ENCODE results near the gene MEX3B. TPM values are rescaled to one million over a fixed set of nuclear protein-coding genes. Genes with fewer than 3 reads are reported as not detected.
A peak's percentile ranks its signal among the peaks of the same experiment; 100 is the strongest.

MEX3B gene
- total and polyA plus RNA-seq, 9 of the 15 experiments (the other 6 are each of a cell fraction or from before 2014, with no cell fraction given), result 0.94 to 12.8 (median 3.6) TPM

- peak; percentile 15; the same call in 1 of the 2 replicates for TF ChIP-seq TFAP4 (CRISPR knock-in tag; IDR thresholded peaks at IDR 0.05; ENCODE audit: borderline replicate concordance)
- TF ChIP-seq HSF4 (CRISPR knock-in tag; IDR thresholded peaks at IDR 0.05; ENCODE audit: borderline replicate concordance), result no peak
- no peak for TF ChIP-seq ARID4B (CRISPR knock-in tag; IDR thresholded peaks at IDR 0.05)
- TF ChIP-seq ZNF507 (tag; conservative IDR thresholded peaks at IDR 0.05), result no peak
- TF ChIP-seq NR0B1 (IDR thresholded peaks at IDR 0.05; ENCODE audit: partially characterized antibody), result no peak
- TF ChIP-seq FOXO4 (CRISPR knock-in tag; IDR thresholded peaks at IDR 0.05), result no peak
- no peak for TF ChIP-seq RHOXF2B (CRISPR knock-in tag; conservative IDR thresholded peaks at IDR 0.05)
- TF ChIP-seq L3MBTL2 (IDR thresholded peaks at IDR 0.05), result peak; percentile 79
- TF ChIP-seq ZNF76 (CRISPR knock-in tag; IDR thresholded peaks at IDR 0.05; ENCODE audit: borderline replicate concordance), result no peak
- no peak for TF ChIP-seq ZBTB2 (IDR thresholded peaks at IDR 0.05)
- TF ChIP-seq NONO (IDR thresholded peaks at IDR 0.05; ENCODE audit: low read depth in 2 of 2, low read length in 1 of 2), result no peak
- no peak for TF ChIP-seq EP300 (IDR thresholded peaks at IDR 0.05; ENCODE audit: low read length)
- TF ChIP-seq MYBL2 (IDR thresholded peaks at IDR 0.05; ENCODE audit: low read depth), result no peak
- no peak for TF ChIP-seq MYBL2 (CRISPR knock-in tag; IDR thresholded peaks at IDR 0.05; ENCODE audit: borderline replicate concordance)
- no peak for TF ChIP-seq TAF15 (IDR thresholded peaks at IDR 0.05; ENCODE audit: low read depth, low read length)
Observed at GRCh38 chr15:82047453-82048400, 1.9 kb upstream of the MEX3B start (continued).
